NCI-H1417 treated with DMSO at 0.1 percent for 48 hours (cell line): ENCODE measurements around the gene MACROD2.

Source experiments
- DNase-seq: peaks from one replicate; lab custom pipeline; 2025; lab: John Stamatoyannopoulos, UW

The MACROD2 gene

GRCh38 chr20:14525426-14525825 is 530.1 kb downstream of the MACROD2 start:
- DNase-seq, result no peak

GRCh38 chr20:14526891-14527290 is 531.6 kb downstream of the MACROD2 start:
- no peak for DNase-seq

DNA sequence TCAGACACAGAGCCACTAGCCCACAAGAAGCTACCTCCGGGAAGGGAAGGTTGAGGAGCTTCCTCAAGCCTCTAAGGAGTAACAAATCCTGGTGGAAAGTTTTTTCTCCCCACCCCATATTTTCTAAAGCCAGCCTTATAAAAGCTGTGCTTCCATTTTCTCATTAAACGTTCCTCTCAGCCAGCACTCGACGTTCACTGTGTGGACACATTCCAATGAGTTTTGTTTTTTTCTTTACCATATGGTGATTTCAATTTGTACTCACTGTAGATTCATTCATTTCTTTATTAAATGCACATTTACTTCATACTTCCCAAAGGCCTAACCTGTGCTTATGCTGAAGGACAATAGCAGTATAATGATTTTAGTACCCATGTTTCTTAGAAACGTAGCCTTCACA is 536.5 kb downstream of the MACROD2 start:
- DNase-seq, result no peak

- DNase-seq, result no peak
Observed at GRCh38 chr20:14536738-14537137, 541.4 kb downstream of the MACROD2 start.

GRCh38 chr20:14538433-14538832 is 543.1 kb downstream of the MACROD2 start:
- no peak for DNase-seq

DNA sequence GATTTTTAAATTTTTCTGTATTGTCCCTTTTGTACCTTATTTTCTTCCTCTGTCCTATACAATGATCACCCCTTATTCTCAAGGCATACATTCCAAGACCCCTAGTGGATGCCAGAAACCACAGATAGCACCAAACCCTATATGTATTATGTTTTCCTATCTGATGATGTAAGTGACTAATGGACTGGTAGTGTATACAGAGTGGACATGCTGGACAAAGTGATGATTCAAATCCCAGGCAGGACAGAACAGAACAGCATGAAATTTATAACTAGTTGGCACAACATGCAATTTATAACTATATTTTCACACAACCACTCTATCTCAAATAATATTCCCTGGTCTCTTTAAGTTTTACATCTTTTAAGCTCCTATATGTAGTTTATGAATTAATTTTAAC is 547.7 kb downstream of the MACROD2 start:
- no peak for DNase-seq

GRCh38 chr20:14544688-14545087 is 549.4 kb downstream of the MACROD2 start:
- no peak for DNase-seq

DNA sequence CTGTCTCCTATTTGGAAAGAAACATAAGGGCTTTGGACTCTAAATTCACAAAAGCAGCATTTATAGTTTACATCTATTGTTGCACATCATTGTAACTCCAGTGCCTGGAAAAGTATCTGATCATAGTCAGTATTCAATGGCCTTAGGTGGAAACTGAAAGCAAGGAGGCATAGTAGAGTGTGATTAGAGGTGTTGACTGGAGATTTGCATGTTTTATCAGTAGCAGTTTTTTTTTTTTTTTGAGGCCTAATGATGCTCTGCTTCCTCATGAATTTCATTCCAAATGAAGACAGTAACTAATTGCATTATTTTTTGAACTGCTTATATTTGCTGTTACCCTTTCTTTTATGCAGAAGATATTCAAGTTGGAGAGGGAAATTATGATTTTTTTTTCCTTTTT is 555.3 kb downstream of the MACROD2 start:
- no peak for DNase-seq

DNA sequence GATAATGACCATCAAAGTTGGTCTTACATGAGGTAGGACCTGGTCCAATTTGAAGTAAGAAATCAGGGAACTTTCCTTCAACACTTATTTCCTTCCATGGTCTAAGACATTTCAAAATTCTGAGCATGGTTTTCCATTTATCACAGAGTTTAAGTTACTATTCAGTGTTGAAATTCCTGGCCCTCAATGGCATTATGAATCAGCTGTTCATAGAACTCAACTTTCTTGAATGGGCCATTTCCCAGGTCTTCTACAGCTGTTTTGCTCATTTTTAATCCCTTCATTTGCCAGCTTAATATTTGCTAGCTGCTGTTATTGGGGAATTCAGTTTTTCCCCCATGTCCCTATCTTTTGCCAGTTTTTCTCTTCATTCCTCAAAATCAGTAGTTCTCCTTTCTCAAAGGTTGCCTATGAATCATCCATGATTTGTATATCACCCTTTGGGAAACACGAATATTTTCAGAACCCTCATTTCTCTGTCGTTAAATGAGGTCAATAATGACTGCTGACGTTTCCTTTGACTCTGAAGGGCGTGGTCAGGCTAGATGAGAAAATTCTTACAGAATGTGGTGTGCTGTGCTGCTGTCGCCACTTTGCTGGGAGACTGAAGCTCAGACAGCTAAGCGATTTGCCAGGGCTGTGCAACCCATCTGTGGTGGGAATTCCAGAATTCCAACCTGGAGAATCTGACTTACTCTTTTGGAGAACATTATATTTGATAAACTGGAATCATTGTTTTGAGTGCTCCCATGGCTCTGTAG is 558.6 kb downstream of the MACROD2 start:
- no peak for DNase-seq

DNA sequence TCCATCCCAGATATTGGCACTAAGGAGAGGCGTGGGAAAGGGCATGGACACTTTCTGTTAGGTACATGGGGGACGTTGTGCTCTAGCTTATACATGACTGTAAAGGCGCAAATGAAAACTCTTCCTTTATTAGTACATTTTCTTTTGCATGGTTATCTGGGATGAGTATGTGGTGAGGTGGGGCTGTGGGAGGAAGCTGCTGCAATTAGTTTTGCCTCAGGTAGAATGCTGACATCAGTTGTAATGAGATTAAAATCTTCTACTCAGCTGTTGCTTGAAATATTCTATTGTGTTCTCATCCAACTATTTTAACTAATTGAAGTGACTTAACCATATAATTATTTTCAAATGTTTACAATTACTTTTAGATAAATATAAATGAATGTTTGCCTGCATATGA is 560.4 kb downstream of the MACROD2 start:
- no peak for DNase-seq

DNA sequence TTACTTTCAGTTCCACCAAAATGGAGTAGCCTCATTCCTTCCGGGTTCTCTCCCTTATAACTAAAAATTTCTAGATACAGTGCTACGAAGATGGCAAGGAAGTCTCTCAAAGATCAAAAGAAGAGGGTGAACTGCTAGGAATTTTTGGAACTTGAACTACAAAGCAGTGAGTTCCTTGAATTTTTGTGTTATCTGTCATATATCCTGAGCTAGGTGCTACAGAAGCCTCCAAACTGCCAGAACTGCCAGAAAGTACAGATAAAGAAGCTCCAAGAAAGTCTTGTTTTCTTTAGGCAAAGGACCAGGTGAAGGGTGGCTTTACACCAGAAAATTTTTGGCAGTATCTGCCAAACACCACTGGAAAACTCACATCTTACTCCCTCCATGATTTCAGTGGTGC is 560.9 kb downstream of the MACROD2 start:
- DNase-seq, result no peak

DNA sequence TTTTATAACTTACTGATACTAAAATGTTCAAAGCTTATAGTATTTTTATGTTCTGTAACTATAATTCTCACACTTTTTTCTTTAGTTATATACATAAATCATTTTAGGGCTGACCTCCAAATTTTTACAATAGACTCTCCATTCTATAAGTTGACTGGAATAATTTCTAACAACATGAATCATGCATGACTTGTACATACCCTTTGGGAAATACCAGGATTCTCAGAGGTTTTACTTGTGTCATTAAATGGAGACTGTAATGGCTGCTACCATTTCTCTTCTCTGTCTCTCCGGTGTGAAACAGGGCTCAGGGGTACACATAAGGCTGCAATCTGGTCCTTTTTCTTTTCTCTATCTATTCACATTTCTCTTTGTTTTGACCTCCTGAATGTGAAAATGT is 564.3 kb downstream of the MACROD2 start:
- DNase-seq, result no peak

- DNase-seq, result no peak
Observed at GRCh38 chr20:14561741-14562221, 566.5 kb downstream of the MACROD2 start.

DNA sequence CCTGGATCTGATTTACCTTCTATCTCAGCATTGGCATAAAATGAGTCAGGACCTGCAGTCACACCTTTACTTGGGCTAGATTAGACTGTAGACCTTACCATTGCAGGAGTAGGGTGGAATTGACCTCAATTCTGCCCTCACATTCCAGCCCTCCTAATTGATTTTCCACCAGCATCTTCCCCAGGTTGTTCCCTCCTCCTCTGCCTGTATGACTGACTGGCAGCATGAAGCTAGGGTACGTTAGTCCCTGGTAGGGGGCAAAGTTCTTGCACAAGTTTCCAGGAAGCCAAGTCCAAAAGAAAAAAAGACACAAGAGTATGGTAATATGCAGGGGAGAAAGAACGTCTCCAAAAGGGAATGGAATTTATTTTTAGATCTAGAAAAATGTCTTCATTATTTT is 567.7 kb downstream of the MACROD2 start:
- DNase-seq, result no peak

DNA sequence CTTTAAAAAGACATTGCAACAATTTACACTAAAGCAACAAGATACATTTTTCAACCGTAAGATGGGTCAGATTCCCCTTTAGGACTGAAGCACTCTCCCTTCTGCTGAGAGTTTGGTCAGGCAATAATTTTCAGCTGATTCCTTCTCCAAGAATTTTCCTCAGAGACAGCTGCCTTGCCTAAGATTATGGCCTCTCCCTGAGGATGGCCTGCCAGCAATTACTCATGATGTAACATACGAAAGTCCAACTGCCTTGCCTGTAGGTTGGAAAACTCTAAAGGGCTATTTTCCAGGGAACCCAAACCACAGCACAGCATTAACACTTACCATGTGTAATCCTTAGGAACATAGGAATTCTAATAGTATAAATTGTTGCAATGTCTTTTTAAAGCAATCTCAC is 571.2 kb downstream of the MACROD2 start:
- no peak for DNase-seq

GRCh38 chr20:14568225-14568624 is 572.9 kb downstream of the MACROD2 start:
- no peak for DNase-seq

- DNase-seq, result no peak
Observed at GRCh38 chr20:14568701-14569100, 573.4 kb downstream of the MACROD2 start.

DNA sequence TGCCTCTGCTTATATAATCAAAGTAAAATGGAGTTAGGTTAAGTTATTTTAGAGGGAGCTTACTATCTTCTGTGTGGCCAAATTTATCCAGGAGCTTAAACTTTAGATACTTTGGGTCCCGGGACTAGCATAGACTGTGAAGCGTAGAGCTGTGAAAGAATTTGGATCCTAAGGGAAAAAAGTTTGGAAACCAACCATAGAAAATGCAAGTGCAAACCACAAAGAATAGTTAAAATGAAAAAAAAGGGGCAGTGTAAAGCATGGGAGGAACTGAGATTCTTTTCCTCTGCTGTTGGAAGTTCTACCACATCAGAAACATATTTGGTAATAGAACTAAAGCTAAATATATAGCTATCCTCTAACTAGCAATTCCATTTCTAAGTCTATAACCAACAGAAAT is 574.3 kb downstream of the MACROD2 start:
- no peak for DNase-seq

GRCh38 chr20:14570811-14571210 is 575.5 kb downstream of the MACROD2 start:
- no peak for DNase-seq

DNA sequence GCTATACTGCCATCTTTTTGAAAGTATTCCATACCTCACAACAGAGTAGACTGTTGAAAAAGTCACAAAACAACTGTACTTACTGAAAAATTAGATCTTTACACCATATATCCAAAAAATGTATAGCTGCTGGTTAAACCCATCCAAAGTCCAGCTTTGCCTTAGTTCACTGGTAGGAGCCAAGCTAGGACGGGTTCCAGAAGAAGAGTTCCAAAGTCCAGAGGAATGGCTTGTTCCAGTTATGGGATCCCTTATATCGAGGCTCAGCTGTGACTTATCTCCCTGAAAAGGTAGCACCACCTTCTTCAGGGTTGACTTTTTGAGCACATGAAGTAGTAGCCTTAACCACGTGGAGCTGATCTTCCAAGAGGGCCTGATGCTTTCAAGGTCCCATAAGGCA is 578.4 kb downstream of the MACROD2 start:
- DNase-seq, result no peak

GRCh38 chr20:14576196-14576877 is 581.0 kb downstream of the MACROD2 start:
- DNase-seq, result no peak

DNA sequence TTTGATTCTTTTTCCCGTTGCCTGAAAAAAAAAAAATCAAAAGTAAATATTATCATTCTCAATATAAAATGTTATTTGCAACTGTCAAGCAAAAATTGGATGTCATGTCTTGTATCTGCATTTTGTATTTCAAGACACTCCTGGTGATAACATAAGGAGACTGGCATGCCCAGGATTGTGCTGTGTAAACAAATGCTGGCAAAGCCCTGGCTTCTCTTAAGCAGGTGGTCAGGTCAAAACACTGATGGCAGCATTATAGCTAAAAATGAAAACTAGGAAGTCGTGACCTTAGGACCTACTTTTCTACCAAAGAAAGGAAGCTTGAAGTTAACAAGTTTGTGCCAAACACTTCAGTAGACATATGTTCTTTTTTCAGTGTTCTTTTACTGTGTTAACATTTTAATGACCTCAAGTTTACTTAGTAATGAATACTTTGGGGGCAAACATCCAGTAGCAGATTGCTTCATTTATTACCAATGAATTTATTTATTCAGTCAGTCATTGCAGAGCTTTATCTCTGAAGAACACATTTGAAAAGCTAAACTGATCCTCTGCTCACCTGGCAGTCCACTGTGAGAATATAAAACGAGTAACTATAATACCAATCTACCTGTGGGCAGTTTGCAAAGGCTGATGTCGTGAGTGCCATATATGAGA is 585.2 kb downstream of the MACROD2 start:
- DNase-seq, result no peak

- no peak for DNase-seq
Observed at GRCh38 chr20:14581731-14582130, 586.4 kb downstream of the MACROD2 start.
